HCT116 (cell line): ENCODE results near the gene ASXL2.

Source experiments
- CEBPB ChIP-seq: IDR thresholded peaks from 2 replicates; pipeline ENCODE4 v1.6.1; 2012; ENCODE audit warnings: low read depth
- CTCF ChIP-seq, 3 experiments: fragments of 200-600 bp in 1 of 3; sonication (generic) in 1 of 3; IDR thresholded peaks in 2 of 3; conservative IDR thresholded peaks in 1 of 3; 2 replicates each; pipeline ENCODE4 v1.5.1; 2012 to 2017; ENCODE audit warnings: low read depth in 2 of 3, low read length in 2 of 3, antibody characterized with exemption in 1 of 3, borderline replicate concordance in 1 of 3, control low read depth in 1 of 3, mild to moderate bottlenecking in 1 of 3, mixed read lengths in 1 of 3, mixed run types in 1 of 3, moderate library complexity in 1 of 3; ENCODE audit not compliant: insufficient read depth in 1 of 3
- EGR1 ChIP-seq: IDR thresholded peaks from 2 replicates; pipeline ENCODE4 v1.6.1; 2012; ENCODE audit warnings: low read depth
- EZH2 ChIP-seq: fragments of 200-600 bp; sonication (generic); IDR thresholded peaks from 2 replicates; pipeline ENCODE4 v1.6.1; 2017; ENCODE audit warnings: antibody characterized with exemption, mixed run types
- MAX ChIP-seq: IDR thresholded peaks from 2 replicates; pipeline ENCODE4 v1.6.1; 2012
- POLR2A ChIP-seq: IDR thresholded peaks from 2 replicates; pipeline ENCODE4 v1.7.0; 2011; ENCODE audit warnings: borderline replicate concordance; ENCODE audit not compliant: insufficient read depth, insufficient read length; ENCODE audit errors: extremely low read depth
- ZFX ChIP-seq: fragments of 450-650 bp; IDR thresholded peaks from 2 replicates; pipeline ENCODE4 v1.6.1; 2017

GRCh38 chr2:25710750-25711149 is 167.5 kb downstream of the ASXL2 start:
- TF ChIP-seq MAX, result no peak
- no peak for TF ChIP-seq EZH2
- TF ChIP-seq CTCF (IDR thresholded peaks at IDR 0.05 in 2 of 3, conservative IDR thresholded peaks at IDR 0.05 in 1 of 3; ENCODE audit: borderline replicate concordance in 1 of 3, insufficient read depth in 1 of 3, low read depth in 2 of 3, low read length in 2 of 3), result no peak
- no peak for TF ChIP-seq POLR2A
- TF ChIP-seq EGR1, result no peak
- no peak for TF ChIP-seq ZFX
- TF ChIP-seq CEBPB, result no peak
